H9 (cell line): ENCODE measurements around the gene MYRIP. TPM values are rescaled to one million over a fixed set of nuclear protein-coding genes. Genes with fewer than 3 reads are reported as not detected.

Experiments used
- DNase-seq: peaks from one replicate; pipeline ENCODE4 v3.0.0-alpha.2; 2017
- H2AFZ ChIP-seq: one replicate; pipeline ENCODE4 v1.6.1; 2013; ENCODE audit warnings: mild to moderate bottlenecking, low read length, control low read depth, moderate library complexity
- H2AK5ac ChIP-seq: 2 replicates; pipeline ENCODE4 v1.6.1; 2013; ENCODE audit warnings: low read length, control low read depth, mixed read lengths; ENCODE audit not compliant: insufficient read length
- H2BK120ac ChIP-seq: one replicate; pipeline ENCODE4 v1.6.1; 2013; ENCODE audit warnings: low read depth, mild to moderate bottlenecking, low read length, control low read depth, inconsistent platforms; ENCODE audit not compliant: poor library complexity, severe bottlenecking
- H2BK12ac ChIP-seq: 2 replicates; pipeline ENCODE4 v1.6.1; 2013; ENCODE audit warnings: low read length, control low read depth, mixed read lengths, low read depth; ENCODE audit not compliant: insufficient read length
- H2BK15ac ChIP-seq: 2 replicates; pipeline ENCODE4 v1.6.1; 2013; ENCODE audit warnings: low read depth, low read length, control low read depth
- H2BK20ac ChIP-seq: one replicate; pipeline ENCODE4 v1.6.1; 2013; ENCODE audit warnings: low read depth, mild to moderate bottlenecking, low read length, control low read depth, inconsistent platforms; ENCODE audit not compliant: poor library complexity, severe bottlenecking
- H2BK5ac ChIP-seq: 2 replicates; pipeline ENCODE4 v1.6.1; 2013; ENCODE audit warnings: low read length, control low read depth, mixed read lengths; ENCODE audit not compliant: insufficient read length
- H3K14ac ChIP-seq: 2 replicates; pipeline ENCODE4 v1.6.1; 2013; ENCODE audit warnings: low read length, control low read depth; ENCODE audit not compliant: insufficient read depth
- H3K18ac ChIP-seq: 2 replicates; pipeline ENCODE4 v1.6.1; 2013; ENCODE audit warnings: low read depth, mild to moderate bottlenecking, mixed read lengths, low read length, control low read depth; ENCODE audit not compliant: insufficient read length
- H3K23ac ChIP-seq: 2 replicates; pipeline ENCODE4 v1.6.1; 2013; ENCODE audit warnings: low read length, control low read depth, mixed read lengths, low read depth; ENCODE audit not compliant: insufficient read length
- H3K23me2 ChIP-seq: 2 replicates; pipeline ENCODE4 v1.6.1; 2013; ENCODE audit warnings: low read depth, mild to moderate bottlenecking, mixed read lengths, low read length, control low read depth; ENCODE audit not compliant: insufficient read length, poor library complexity, severe bottlenecking
- H3K27ac ChIP-seq: 2 replicates; pipeline ENCODE4 v1.5.1; 2013; ENCODE audit warnings: low read length, control low read depth, mixed read lengths, low read depth; ENCODE audit not compliant: insufficient read length
- H3K27me3 ChIP-seq: 2 replicates; pipeline ENCODE4 v1.6.1; 2013; ENCODE audit warnings: low read length, control low read depth, inconsistent platforms; ENCODE audit not compliant: insufficient read depth
- H3K4ac ChIP-seq: 2 replicates; pipeline ENCODE4 v1.6.1; 2013; ENCODE audit warnings: low read depth, mild to moderate bottlenecking, control low read depth, inconsistent platforms, low read length, moderate library complexity
- H3K4me1 ChIP-seq: 2 replicates; pipeline ENCODE4 v1.6.1; 2013; ENCODE audit warnings: low read length, control low read depth, inconsistent platforms; ENCODE audit not compliant: insufficient read depth
- H3K4me2 ChIP-seq: 2 replicates; pipeline ENCODE4 v1.6.1; 2013; ENCODE audit warnings: low read length, control low read depth, mixed read lengths; ENCODE audit not compliant: insufficient read length, insufficient read depth
- H3K56ac ChIP-seq: 2 replicates; pipeline ENCODE4 v1.6.1; 2013; ENCODE audit warnings: low read depth, mild to moderate bottlenecking, mixed read lengths, low read length, control low read depth; ENCODE audit not compliant: insufficient read length
- H3K79me1 ChIP-seq: 2 replicates; pipeline ENCODE4 v1.6.1; 2013; ENCODE audit warnings: low read depth, mild to moderate bottlenecking, moderate library complexity, low read length, control low read depth, inconsistent platforms; ENCODE audit not compliant: insufficient read depth, poor library complexity, severe bottlenecking
- H3K79me2 ChIP-seq: 2 replicates; pipeline ENCODE4 v1.6.1; 2013; ENCODE audit warnings: low read length, control low read depth, inconsistent platforms; ENCODE audit not compliant: insufficient read depth
- H3K9ac ChIP-seq: 2 replicates; pipeline ENCODE4 v1.6.1; 2013; ENCODE audit warnings: low read length, control low read depth, mixed read lengths; ENCODE audit not compliant: insufficient read length; ENCODE audit errors: extremely low read depth
- H3K9me3 ChIP-seq: one replicate; pipeline ENCODE4 v1.6.1; 2013; ENCODE audit warnings: low read depth, low read length, inconsistent platforms; ENCODE audit not compliant: control insufficient read depth
- H3T11ph ChIP-seq: one replicate; pipeline ENCODE4 v1.6.1; 2013; ENCODE audit warnings: mild to moderate bottlenecking, low read length, control low read depth, inconsistent platforms
- H4K20me1 ChIP-seq: one replicate; pipeline ENCODE4 v1.6.1; 2013; ENCODE audit not compliant: control insufficient read depth, insufficient read length, insufficient read depth
- H4K5ac ChIP-seq: 2 replicates; pipeline ENCODE4 v1.6.1; 2013; ENCODE audit warnings: low read depth, mild to moderate bottlenecking, mixed read lengths, low read length, control low read depth; ENCODE audit not compliant: insufficient read length
- H4K8ac ChIP-seq: replicated peaks from 2 replicates; pipeline ENCODE4 v1.6.1; 2013; ENCODE audit warnings: low read length, control low read depth, mixed read lengths, low read depth; ENCODE audit not compliant: insufficient read length
- H4K91ac ChIP-seq: 2 replicates; pipeline ENCODE4 v1.6.1; 2013; ENCODE audit warnings: low read depth, mild to moderate bottlenecking, moderate library complexity, mixed read lengths, low read length, control low read depth; ENCODE audit not compliant: insufficient read length
- H3K27ac Mint-ChIP-seq, 3 experiments: 2 replicates in 2 of 3; 3 replicates in 1 of 3; pipeline ENCODE4 v1.8.0; 2020 to 2021; ENCODE audit warnings: mixed read lengths in 3 of 3, mild to moderate bottlenecking in 1 of 3, moderate library complexity in 1 of 3
- H3K27me3 Mint-ChIP-seq: 2 replicates; pipeline ENCODE4 v1.8.0; 2021; ENCODE audit warnings: low read depth, mild to moderate bottlenecking, moderate library complexity, mixed read lengths
- H3K36me3 Mint-ChIP-seq, 3 experiments: 2 replicates in 2 of 3; 3 replicates in 1 of 3; pipeline ENCODE4 v1.8.0; 2020 to 2021; ENCODE audit warnings: low read depth in 3 of 3, mixed read lengths in 3 of 3; ENCODE audit not compliant: insufficient read depth in 1 of 3
- H3K4me1 Mint-ChIP-seq, 2 experiments: 2 replicates each; pipeline ENCODE4 v1.8.0; 2020; ENCODE audit warnings: mixed read lengths in 2 of 2
- H3K4me3 Mint-ChIP-seq, 2 experiments: 2 replicates in 1 of 2; 3 replicates in 1 of 2; pipeline ENCODE4 v1.8.0; 2020 to 2021; ENCODE audit warnings: mild to moderate bottlenecking in 2 of 2, mixed read lengths in 2 of 2, moderate library complexity in 1 of 2
- H3K9me3 Mint-ChIP-seq, 2 experiments: 2 replicates in 1 of 2; 3 replicates in 1 of 2; pipeline ENCODE4 v1.8.0; 2020; ENCODE audit warnings: mild to moderate bottlenecking in 2 of 2, mixed read lengths in 2 of 2, moderate library complexity in 1 of 2
- CTCF ChIP-seq: fragments of 200-600 bp; sonication (generic); conservative IDR thresholded peaks from 3 replicates; pipeline ENCODE4 v1.8.0; 2021; ENCODE audit warnings: antibody characterized with exemption, mild to moderate bottlenecking
- WGBS: extraction: QIAGEN DNeasy Blood & Tissue Kit; methylation state at CpG from one replicate; pipeline ENCODE4 v1.1.7; 2013; ENCODE audit warnings: missing lambda C conversion rate, low lambda C conversion rate, mixed read lengths; ENCODE audit not compliant: insufficient read length; ENCODE audit errors: extremely low coverage; 5-methylcytosine and 5-hydroxymethylcytosine counted together
- total RNA-seq: library from RNA; stranded (reverse); gene quantifications from 2 replicates; pipeline ENCODE4 v1.2.1, GENCODE V29; 2021

Gene MYRIP
- total RNA-seq, 1 experiment from 2014 or later, result 1.8 TPM

GRCh38 chr3:40299130-40299720, 489.8 kb downstream of the MYRIP start:
- Mint-ChIP-seq H3K36me3 (peaks cover 0 to 6% (median 0%) of the 10 kb centered on the region in 3 experiments; a peak in 1 of 7 replicates), H3K27ac (no peak overlapping the region), H3K4me3 (no peak overlapping the region), H3K27me3 (no peaks in the 10 kb centered on the region; the same call in 1 of the 2 replicates), H3K4me1 (no peaks in the 10 kb centered on the region), H3K9me3 (peaks cover 0 to 2% of the 10 kb centered on the region in 2 experiments; a peak in 1 of 5 replicates)
- H3K23ac ChIP-seq, result no peak overlapping the region
- no peak overlapping the region for H4K5ac ChIP-seq
- no peak overlapping the region for H2BK12ac ChIP-seq
- TF ChIP-seq CTCF, result no peak
- no peak overlapping the region for H3K4me2 ChIP-seq
- H3K9ac ChIP-seq, result no peak overlapping the region
- H2BK20ac ChIP-seq, result no peak overlapping the region
- H2AFZ ChIP-seq, result no peak overlapping the region
- no peak for DNase-seq
- H3K79me1 ChIP-seq, result no peaks in the 10 kb centered on the region
- no peak overlapping the region for H2BK5ac ChIP-seq
- H3K18ac ChIP-seq, result no peak overlapping the region
- no peaks in the 10 kb centered on the region for H3K23me2 ChIP-seq
- no peaks in the 10 kb centered on the region for H3K79me2 ChIP-seq
- H2BK120ac ChIP-seq, result no peak overlapping the region
- no peak overlapping the region for H4K8ac ChIP-seq
- H3K4ac ChIP-seq, result no peak overlapping the region
- H3T11ph ChIP-seq, result no peak overlapping the region
- H3K27me3 ChIP-seq, result no peaks in the 10 kb centered on the region
- no peak overlapping the region for H2AK5ac ChIP-seq
- H3K4me1 ChIP-seq, result 0 out of 2 replicates have a peak, but pooled peaks cover 2% of the 10 kb centered on the region
- WGBS, result no CpG with 5 or more reads among the region's 5 CpGs
- no peaks in the 10 kb centered on the region for H4K20me1 ChIP-seq
- no peaks in the 10 kb centered on the region for H3K9me3 ChIP-seq
- no peak overlapping the region for H3K14ac ChIP-seq
- no peak overlapping the region for H4K91ac ChIP-seq
- H3K27ac ChIP-seq, result no peak overlapping the region
- H3K56ac ChIP-seq, result no peak overlapping the region
- no peak overlapping the region for H2BK15ac ChIP-seq
